HG02610 (cell line): ENCODE measurements around the gene IGSF21.

Experiments used
- ATAC-seq: cut with Tn5 transposase; IDR thresholded peaks from one replicate; pipeline ENCODE4 v1.9.1; 2021; ENCODE audit warnings: mild to moderate bottlenecking, moderate library complexity; ENCODE audit not compliant: unreplicated experiment

Gene IGSF21

GRCh38 chr1:18175530-18176377, 68.2 kb downstream of the IGSF21 start:
- ATAC-seq: no peak

DNA sequence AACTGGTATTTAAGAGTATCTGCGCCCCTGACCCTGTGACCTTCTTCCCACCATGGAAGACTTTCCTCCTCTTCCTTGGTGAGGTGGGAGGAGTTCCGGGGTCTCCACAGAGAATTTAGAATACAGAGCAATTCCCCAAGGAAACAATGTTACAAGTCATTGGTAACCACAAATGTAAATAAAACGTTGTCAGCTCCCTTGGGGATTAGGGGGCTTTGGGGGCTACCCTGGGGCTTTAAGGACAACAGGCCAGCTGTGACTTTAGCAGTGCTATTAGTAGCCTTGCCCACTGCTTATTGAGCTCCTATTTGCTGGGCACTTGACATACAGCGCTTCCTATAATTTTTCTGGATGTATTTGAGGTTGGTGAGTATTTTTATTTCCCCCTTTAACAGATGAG, 69.0 kb downstream of the IGSF21 start:
- no peak for ATAC-seq

DNA sequence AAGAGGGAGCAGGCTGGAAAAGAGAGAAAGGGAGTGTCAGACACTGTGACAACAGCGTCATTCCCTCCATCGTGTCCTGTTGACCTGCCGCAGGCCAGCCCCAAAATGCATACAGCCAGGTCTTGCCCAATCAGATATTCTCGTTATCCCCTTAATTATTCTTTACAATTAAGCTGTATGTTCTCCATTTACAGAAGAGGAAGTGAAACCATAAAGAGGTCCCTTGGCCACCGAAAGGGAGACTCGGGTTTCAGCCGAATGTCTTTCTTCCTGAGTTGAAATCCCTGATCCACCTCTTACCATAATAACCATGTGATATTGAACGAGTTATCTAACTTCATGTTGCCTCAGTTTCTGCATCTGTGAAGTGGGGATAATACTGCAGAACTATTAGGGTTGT, 70.5 kb downstream of the IGSF21 start:
- no peak for ATAC-seq

GRCh38 chr1:18179009-18179408, 71.4 kb downstream of the IGSF21 start:
- no peak for ATAC-seq

DNA sequence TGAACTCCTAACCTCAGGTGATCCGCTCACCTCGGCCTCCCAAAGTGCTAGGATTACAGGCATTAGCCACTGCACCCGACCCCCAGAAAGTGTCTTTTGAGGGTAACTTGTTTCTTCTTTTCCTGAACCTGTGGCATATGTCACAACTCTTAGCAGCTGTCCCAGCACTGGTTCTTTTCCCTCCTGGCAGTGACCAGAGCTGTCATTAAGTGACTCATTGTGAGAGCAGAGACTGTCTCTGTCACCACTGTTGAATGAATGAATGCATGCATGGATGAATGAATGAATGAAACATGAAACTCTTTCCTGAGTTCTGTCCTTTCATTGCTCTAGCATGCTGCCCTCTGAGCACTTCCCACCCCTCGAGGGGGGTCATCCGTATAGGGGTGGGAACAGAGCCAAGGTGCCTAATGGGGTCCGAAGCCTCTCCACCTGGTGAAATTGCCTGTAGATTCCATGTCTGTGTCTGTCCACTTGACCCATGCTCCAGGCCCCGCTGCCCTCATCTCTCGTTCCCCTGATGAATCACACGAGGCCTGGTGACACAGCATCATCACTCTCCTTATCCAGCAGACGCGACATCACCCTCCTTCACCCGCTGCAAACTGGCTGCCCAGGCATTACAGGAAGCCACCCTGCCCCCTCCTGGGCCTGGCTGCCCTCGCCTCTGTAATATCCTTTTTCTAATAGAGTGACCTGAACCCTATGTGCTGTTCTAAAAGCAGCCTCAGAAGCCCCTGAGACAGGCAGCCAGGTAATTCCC, 75.0 kb downstream of the IGSF21 start:
- no peak for ATAC-seq

DNA sequence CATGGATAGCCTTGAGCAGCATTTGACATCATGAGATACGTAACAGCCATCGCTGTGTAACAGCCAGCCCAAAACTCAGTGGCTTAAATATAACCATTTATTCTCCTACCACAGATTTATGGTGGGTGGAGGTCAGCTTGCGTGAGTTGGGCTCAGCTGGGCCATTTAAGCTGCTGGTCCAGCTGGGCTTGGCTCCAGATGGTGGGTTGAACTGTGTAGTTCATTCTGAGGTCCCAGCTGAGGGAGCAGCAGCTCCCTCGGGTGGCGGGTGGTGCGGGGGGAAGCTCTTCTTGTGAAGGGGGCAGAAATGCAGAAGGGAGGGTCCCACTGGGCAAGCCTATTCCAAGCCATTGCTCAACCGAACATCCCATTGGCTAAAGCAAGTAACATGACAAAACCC, 75.9 kb downstream of the IGSF21 start:
- no peak for ATAC-seq

GRCh38 chr1:18187054-18187453, 79.5 kb downstream of the IGSF21 start:
- no peak for ATAC-seq

- ATAC-seq: no peak
Observed at GRCh38 chr1:18188820-18189517, 81.4 kb downstream of the IGSF21 start.

- no peak for ATAC-seq
Observed at GRCh38 chr1:18190598-18190997, 83.0 kb downstream of the IGSF21 start.

DNA sequence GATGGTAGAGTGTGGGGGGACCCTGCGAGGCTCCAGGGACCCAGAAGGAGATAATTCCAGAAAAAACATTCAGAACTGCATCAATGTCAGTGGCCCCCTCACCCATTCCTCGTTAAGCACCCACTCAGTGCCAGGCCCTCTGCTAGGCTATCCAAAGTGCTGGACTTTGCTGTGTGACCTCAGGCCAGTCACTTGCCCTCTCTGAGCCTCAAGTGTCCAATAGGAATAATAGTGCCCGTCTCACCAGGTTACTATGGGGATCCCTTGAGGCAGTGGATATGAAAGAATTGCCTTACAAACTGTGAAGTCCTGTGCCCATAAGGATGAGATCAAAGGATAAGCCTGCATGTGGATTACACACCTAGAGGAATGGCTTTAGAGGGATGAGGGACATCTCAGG, 83.4 kb downstream of the IGSF21 start:
- ATAC-seq: no peak

- ATAC-seq: no peak
Observed at GRCh38 chr1:18191481-18192155, 84.0 kb downstream of the IGSF21 start.

DNA sequence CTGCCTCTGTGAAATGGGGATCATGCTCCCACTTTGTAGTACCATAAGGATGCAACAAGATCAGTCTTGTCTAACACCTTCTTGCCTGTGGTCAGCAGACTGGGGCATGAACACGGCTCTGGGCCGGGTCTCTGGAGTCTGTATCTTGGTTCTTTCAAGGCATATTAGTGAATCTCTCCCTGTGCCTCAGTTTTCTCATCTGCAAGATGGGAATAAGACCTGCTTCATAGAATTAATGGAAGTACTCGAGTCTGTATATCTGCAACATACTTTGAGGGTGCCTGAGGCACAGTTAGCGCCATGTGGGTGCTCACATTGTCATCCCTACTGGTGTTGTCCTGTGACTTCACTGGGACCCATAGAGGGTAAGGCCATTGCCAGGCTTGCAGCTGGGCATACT, 84.6 kb downstream of the IGSF21 start:
- no peak for ATAC-seq

GRCh38 chr1:18192974-18193373, 85.4 kb downstream of the IGSF21 start:
- no peak for ATAC-seq

GRCh38 chr1:18197299-18197698, 89.7 kb downstream of the IGSF21 start:
- no peak for ATAC-seq

- ATAC-seq: no peak
Observed at GRCh38 chr1:18198260-18198659, 90.7 kb downstream of the IGSF21 start.

DNA sequence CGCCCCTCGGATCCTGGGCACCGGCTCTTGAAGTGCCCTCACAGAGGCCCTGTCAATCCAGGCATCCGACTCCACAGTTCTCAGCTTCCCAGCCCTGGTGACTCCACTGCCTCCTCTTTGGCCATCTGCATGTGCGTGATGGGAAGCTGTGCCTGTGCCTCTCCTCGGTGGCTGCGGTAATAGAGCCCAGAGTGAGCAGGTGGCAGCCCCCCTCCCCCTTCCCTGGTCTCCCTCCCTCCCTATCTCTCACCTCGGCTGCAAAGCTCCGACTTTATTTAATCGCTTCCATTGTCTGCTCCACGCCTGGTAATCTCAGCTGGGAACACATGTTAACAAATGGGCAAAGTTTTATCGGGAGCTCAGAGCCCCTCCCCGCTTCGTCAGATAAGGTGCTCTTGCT, 91.9 kb downstream of the IGSF21 start:
- no peak for ATAC-seq

DNA sequence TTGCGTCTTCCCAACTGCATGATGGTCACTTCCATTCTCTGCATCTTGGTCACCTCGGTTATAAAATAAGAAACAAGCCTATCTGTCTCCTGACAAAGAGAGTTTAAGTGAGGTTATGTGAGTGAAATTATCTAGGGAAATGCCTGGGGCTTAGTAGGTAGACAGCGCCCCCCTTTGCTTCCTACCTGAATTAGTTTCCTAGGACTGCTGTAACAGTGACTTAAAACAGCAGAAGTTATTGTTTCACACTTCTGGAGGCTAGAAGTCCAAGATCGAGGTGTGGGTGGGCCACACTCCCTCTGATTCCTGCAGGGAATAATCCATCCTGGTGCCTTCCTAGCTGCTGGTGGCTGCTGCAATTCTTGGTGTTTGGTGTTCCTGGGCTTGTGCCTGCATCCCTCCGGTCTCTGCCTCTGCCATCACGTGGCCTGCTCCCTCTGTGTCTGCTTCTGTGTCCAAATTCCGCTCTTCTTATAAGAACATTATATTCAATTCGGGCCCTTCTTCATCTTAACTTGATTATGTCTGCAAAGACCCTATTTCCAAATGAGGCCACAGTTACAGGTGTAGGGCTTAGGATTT, 92.6 kb downstream of the IGSF21 start:
- no peak for ATAC-seq

DNA sequence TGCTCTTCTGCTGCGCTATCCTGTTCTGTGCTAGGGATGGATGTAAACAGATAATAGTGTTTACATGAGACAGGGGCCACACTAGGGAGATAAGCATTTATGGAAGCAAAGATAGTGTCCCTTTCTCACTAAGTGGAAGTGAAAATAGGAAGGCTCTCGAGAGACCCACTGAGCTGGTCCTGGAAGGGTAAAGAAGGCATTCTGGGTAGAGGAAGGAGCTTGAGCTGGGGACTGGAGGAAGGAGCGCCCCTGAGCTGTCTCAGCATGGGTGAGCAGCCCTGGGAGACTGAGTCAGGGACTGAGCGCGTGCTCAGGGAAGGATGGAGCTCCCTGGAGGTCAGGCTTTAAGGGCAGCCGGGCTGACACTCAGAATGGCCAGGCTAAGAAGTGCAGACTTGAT, 93.3 kb downstream of the IGSF21 start:
- no peak for ATAC-seq

DNA sequence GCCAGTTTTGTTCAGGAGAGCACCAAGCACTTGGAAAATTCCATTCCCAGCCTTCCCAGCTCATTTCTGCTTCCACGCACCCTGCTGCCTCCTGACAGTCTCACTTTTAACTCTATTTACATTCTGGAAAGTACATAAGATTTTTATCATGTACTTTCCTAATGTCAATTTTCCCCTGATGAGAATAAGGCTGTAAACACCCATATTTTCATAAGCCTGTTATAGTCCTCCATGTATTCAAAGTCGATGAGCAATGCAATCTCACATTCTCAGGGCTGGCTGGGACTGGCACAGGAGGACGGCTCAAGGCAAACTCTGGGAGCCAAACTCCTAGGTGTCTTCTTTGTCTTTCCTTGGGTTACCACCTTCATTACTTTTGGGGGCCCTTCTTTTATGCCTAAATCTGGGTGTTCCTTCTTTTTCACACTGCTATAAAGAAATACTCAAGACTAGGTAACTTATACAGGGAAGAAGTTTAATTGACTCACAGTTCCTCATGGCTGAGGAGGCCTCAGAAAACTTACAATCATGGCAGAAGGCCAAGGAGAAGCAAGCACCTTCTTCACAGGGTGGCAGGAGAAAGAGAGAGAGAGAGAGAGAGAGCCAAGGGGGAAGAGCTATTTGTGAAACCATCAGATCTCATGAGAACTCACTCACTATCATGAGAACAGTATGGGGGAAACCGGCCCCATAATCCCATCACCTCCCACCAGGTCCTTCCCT, 94.6 kb downstream of the IGSF21 start:
- ATAC-seq: no peak

- ATAC-seq: no peak
Observed at GRCh38 chr1:18203645-18204044, 96.0 kb downstream of the IGSF21 start.
